HK-2 (cell line): Measurements from ENCODE around the gene ADCY2.

Experiments
- DNase-seq: peaks from one replicate; pipeline ENCODE4 v3.0.0-alpha.2; 2018; ENCODE audit not compliant: unreplicated experiment

Gene ADCY2

DNA sequence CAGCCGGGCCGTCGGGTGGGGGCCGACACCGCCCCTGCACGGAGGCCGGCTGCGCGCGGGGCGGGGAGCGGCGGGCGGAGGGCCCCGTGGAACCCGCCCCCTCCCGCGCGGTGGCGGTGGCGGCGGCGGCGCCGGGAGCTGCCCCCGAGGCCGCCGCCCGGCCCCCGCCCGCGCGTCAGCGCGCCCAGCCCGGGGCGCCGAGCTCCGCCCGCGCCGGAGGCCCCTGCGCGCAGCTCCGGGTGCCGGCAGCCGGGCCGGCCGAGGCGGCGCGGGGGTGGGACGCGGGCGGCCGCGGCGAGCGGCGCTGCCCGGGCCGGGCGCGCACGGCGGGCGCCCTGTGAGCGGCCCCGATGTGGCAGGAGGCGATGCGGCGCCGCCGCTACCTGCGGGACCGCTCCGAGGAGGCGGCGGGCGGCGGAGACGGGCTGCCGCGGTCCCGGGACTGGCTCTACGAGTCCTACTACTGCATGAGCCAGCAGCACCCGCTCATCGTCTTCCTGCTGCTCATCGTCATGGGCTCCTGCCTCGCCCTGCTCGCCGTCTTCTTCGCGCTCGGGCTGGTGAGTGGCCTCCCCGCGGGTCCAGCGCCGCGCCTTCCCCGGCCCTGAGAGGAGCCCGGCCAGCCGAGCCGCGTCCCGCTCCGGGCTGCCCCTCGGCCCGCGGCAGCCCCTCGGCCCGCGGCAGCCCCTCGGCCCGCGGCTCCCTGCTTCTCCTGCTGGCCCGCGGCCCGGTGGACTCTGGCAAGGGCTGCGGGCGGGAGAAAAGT is at the start of gene ADCY2:
Gene ADCY2, plus strand, starts transcription at position 192 of the 766 bp plus-strand sequence. Its CDS starts 159 bp downstream, at position 351.
- no peak for DNase-seq

- no peak for DNase-seq
Measured at GRCh38 chr5:7347377-7347776, 48.6 kb upstream of the ADCY2 start.

DNA sequence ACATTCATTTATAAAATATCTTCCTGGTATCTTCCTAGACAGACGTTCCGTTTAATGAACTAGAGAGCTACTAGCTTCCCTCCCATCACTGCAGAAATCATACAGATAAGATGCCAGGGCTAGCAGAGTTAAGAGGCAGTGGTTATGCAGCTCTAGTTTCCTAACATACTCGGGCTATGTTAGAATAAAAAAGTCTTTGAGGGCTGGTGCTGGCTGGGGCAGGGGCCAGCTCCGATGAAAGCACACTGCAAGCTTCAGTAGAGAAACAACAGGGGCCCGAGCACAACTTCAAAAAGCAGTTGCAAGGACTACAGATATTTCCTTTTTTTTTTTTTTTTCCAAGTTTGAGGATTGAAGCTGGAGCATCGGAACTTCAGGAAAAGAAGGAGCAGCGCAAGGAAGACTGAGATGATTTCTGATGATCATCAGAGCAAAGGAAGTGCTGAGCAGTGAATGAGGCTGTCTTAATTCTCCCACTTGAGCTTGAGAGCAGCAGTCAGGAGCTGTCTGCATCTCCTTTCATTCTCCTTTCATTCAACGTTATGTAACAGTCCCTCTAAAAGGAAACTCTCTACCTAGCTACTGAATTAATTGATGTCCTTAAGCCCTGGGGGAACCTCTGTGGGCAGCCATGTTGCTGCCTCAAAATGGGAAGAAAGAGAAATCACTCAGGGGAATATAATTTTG is 47.6 kb upstream of the ADCY2 start:
- DNase-seq, result no peak

GRCh38 chr5:7361593-7361992 is 34.3 kb upstream of the ADCY2 start:
- no peak for DNase-seq

DNA sequence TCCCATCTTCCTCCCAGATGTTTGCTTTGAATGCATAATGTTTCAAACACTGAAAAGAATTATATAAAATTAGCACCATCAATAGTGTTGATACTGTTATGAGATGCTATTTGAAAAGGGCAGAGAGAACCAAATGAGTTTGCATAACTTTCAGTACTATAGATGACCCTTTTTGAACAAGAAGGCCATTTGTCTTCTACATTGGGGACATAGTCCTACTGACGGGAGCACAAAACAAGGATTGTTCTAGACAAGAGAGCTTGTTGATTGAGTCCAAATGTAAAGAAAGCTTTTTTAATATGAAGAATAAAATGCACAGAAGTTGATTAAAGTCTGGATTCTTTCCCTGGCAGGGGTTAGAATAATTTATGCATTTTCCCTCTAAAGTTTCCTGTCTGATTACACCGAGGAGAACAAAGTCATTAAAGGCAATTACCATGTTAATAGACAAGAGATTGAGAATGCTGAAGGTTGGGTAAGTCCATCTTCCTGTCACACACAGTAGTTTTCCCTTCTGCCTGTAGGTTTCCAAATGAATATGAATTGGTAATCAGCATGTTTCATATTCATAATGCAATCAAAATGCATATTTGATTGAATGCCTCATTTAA is 32.8 kb upstream of the ADCY2 start:
- no peak for DNase-seq

GRCh38 chr5:7364226-7364875 is 31.6 kb upstream of the ADCY2 start:
- DNase-seq, result no peak

GRCh38 chr5:7367780-7368179 is 28.2 kb upstream of the ADCY2 start:
- DNase-seq, result no peak

GRCh38 chr5:7372399-7372798 is 23.5 kb upstream of the ADCY2 start:
- DNase-seq, result no peak

- DNase-seq, result no peak
Measured at GRCh38 chr5:7374186-7374585, 21.8 kb upstream of the ADCY2 start.

DNA sequence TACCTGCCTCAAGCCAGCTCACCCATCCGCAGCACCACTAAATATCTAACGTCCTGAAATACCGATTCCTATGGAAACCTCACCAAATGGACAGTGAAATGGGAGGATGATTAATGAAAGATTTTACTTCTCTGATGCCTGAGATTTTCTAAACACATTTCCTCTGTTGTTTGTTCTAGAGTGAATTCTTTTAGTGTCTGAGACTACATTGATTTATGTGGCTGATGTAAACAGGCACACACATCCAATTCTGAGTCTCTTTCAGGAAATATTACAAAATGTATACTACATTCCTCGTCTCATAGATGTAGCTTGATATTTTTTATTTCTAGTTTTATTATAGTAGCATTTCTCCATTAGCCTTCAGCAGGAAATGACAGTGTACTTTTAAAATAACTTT is 20.5 kb upstream of the ADCY2 start:
- DNase-seq, result no peak

GRCh38 chr5:7376871-7377270 is 19.1 kb upstream of the ADCY2 start:
- no peak for DNase-seq

DNA sequence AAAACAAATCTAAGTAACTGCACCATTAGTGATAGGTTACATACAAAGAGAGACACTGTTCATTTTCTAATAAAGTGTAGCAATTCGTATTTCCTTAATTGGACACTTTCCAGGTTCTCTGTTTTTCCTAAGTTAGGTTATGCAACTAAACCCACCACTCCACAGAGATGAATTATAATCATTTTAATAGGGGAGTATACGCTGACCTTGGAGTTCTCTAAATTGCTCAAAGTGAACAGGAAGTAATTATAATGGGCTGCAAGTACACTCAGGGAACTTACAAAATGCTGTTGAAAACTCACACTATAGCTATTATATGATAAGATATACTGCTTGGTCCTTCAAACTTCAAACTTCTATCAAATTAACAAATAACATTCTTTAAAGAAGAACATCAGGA is 18.2 kb upstream of the ADCY2 start:
- DNase-seq, result no peak

- DNase-seq, result no peak
Measured at GRCh38 chr5:7382588-7382987, 13.3 kb upstream of the ADCY2 start.

- no peak for DNase-seq
Measured at GRCh38 chr5:7385681-7386080, 10.3 kb upstream of the ADCY2 start.

DNA sequence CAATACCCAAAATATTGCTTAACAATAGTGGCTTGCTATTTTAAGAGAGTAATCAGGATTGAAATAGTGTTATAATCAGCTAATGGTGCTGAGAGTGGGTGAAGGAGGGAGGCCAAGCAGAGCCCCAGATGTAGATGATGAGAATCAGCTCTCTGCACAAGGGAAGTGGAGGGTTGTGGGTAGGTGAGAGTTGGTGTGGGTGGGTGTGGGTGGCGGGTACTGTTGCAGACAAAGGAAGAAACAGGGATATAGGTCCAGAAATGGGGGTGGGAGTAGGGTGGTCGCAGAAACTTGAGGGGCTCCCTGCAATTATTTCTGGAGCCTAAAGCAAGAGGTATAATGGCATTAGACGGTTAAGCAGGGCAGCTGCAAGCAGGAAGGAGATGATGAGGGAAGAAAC is 7.4 kb upstream of the ADCY2 start:
- DNase-seq, result no peak

GRCh38 chr5:7391215-7391614 is 4.7 kb upstream of the ADCY2 start:
- DNase-seq, result no peak

DNA sequence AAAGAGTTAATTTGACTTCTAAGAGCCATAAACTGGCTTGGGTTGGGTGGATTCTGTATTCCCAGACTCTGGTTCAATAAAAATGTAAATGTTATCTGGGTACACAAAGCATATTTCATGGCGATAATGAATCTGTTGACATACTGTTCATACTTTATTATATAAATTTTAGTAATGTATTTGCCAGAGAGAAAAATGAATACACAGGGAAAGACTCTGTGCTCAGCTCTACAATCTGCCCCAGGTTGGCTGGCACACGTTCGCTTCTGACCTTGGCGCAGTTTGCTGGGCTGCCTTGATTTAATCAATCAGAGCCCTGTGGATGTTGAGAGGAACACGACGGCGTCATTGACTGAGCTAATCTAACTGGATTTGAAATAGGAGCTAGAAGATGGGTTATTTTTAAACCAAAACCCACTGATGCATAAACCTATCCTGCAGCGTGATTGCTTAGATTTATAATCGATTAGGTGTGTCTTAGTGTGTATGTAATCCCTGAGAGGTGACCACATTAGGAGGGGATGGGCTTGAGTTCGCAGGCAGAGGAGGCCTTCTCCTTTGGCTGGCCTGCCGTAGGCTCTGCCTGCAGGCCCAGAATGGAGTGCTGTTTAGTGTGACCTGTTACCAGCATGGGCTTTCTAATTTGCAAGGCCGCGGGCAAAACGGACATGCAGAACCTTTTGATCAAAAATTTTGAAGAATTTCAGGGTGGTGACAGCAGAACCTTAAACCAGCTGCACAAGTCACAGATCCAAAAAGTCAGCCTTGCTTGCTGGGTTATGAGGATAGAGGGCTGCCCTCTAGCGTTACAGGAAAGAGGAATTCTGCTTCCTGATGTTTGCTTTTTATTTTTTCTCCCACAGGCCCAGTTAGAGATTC is 3.9 kb upstream of the ADCY2 start:
- DNase-seq, result no peak

DNA sequence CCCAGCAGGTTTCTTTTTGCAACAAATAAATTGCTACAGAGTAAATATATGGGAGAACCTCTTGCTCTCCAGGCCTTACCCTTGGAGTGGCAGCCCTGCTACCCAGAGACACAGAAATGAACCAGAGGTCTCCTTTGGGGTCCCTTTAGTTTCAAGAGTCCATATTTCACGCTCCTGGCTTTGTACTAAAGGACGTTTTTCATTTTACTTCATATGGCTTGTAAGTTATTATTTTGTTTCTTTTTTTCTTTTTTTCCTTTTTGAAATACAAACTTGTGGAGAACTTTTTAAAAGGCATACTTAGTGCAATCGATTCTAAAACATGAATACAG is 3.3 kb upstream of the ADCY2 start:
- DNase-seq, result no peak

GRCh38 chr5:7393921-7394799 is 1.8 kb upstream of the ADCY2 start:
- no peak for DNase-seq

DNA sequence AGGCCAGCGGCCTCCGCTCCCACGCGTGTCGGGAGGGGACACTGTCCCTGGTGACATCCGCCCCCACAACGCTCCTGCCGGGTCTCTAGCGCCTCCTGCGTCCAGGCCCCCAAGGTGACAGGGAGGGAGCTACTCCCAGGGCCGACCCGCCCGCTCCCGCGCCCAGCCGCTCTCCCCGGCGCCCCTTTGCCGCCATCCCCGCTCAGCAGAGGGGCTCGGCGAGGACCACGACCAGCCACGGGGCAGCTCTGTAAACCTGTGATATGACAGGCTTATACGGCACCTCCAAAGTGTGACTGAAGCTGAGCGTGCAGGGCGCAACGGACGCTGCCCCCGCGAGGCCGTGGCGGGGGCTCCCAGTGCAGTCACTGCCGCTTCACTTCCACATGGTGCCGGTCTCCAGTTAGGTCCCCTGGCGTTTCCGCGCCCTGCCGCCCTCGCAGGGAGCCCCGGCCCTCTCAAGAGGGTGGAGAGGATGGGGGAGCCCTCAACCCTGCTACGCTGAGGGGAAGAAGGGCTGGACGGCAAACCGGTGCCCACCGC is 978 bp upstream of the ADCY2 start:
- DNase-seq, result no peak
